Choroid plexus epithelial cell (primary cell): ENCODE measurements around the gene DCAF11.

Experiments
- DNase-seq: peaks from one replicate; pipeline ENCODE4 v3.0.0-alpha.2; 2010; ENCODE audit warnings: low read depth
- H3K4me3 ChIP-seq: 2 replicates; pipeline ENCODE4 v1.5.1; 2011; ENCODE audit warnings: low read depth, mild to moderate bottlenecking, control low read depth, low read length, moderate library complexity
- TF ChIP-seq, protein P1 (sequence below): conservative IDR thresholded peaks from 2 replicates; pipeline ENCODE4 v1.5.1; 2011; ENCODE audit warnings: low read depth, mild to moderate bottlenecking, control low read depth, inconsistent platforms, low read length, moderate library complexity

DCAF11 gene

GRCh38 chr14:24115422-24116127 is 998 bp downstream of the DCAF11 start:
- DNase-seq, result peak; percentile 16
- peak overlapping the region; percentile 91 for H3K4me3 ChIP-seq
- TF ChIP-seq, protein P1, sequence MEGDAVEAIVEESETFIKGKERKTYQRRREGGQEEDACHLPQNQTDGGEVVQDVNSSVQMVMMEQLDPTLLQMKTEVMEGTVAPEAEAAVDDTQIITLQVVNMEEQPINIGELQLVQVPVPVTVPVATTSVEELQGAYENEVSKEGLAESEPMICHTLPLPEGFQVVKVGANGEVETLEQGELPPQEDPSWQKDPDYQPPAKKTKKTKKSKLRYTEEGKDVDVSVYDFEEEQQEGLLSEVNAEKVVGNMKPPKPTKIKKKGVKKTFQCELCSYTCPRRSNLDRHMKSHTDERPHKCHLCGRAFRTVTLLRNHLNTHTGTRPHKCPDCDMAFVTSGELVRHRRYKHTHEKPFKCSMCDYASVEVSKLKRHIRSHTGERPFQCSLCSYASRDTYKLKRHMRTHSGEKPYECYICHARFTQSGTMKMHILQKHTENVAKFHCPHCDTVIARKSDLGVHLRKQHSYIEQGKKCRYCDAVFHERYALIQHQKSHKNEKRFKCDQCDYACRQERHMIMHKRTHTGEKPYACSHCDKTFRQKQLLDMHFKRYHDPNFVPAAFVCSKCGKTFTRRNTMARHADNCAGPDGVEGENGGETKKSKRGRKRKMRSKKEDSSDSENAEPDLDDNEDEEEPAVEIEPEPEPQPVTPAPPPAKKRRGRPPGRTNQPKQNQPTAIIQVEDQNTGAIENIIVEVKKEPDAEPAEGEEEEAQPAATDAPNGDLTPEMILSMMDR, result no peak

GRCh38 chr14:24116128-24116814 is 1.7 kb downstream of the DCAF11 start:
- no peak overlapping the region for H3K4me3 ChIP-seq
- TF ChIP-seq, protein P1, result no peak
- peak; percentile 48 for DNase-seq

DNA sequence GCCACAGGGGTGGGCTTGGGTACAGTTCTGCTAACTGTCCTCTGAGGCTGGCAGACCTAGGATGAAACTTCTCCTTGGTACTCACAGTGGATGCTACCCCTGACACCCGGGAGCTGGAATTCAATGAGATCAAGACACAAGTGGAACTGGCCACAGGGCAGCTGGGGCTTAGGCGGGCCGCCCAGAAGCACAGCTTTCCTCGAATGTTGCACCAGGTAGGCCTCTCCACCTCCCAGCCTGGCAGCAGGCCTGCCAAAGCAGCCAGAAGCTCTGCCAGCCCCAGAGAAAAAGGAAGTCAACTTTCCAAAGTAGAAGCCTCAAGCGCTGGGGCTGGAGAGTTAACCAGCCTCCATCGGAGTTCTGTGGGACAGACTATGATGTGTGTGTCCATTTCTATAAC is 2.6 kb downstream of the DCAF11 start:
- H3K4me3 ChIP-seq, result no peak overlapping the region
- TF ChIP-seq, protein P1, result no peak
- no peak for DNase-seq

DNA sequence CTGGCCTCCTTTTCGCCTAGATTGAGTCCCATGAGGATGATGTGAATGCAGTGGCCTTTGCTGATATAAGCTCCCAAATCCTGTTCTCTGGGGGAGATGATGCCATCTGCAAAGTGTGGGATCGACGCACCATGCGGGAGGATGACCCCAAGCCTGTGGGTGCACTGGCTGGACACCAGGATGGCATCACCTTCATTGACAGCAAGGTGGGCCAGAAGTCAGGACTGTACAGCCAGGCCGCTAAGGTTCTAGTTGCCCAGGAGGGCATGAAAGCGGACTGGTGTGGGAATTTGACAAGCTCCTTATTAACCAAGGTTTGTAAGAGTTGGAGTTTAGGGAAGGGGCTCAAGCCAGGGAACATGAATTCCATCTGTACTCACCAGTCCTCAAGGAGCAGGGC is 5.1 kb downstream of the DCAF11 start:
- no peak overlapping the region for H3K4me3 ChIP-seq
- TF ChIP-seq, protein P1, result no peak
- DNase-seq, result no peak

DNA sequence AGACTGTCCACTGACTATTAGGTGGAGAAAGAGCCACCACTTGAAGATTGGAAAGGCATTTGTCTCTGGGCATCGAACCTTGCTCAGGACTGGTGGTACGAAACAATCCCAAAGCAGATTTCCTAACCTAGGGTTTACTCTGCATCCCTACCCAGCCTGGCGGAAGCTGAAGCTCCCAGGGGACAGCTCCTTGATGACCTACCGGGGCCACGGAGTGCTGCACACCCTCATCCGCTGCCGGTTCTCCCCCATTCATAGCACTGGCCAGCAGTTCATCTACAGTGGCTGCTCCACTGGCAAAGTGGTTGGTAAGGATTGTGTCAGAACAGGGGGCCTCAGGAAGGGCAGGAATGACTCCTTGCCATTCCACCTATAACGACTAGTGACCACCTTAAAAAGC is 6.6 kb downstream of the DCAF11 start:
- no peak for DNase-seq
- TF ChIP-seq, protein P1, result no peak
- H3K4me3 ChIP-seq, result no peak overlapping the region

- no peak overlapping the region for H3K4me3 ChIP-seq
- TF ChIP-seq, protein P1, result no peak
- no peak for DNase-seq
These were observed 7.8 kb downstream of the DCAF11 start for GRCh38 chr14:24122416-24122815.

DNA sequence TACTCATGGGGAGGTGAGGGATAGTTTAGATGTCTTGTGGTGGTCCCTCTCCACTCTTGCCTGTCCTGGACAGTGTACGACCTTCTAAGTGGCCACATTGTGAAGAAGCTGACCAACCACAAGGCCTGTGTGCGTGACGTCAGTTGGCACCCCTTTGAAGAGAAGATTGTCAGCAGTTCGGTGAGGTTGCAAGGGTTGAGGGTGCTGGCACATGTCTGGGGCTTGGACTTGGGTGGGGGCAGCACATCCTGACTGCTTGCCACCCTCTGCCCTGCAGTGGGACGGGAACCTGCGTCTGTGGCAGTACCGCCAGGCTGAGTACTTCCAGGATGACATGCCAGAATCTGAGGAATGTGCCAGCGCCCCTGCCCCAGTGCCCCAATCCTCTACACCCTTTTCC is 8.3 kb downstream of the DCAF11 start:
- no peak for DNase-seq
- H3K4me3 ChIP-seq, result no peak overlapping the region
- TF ChIP-seq, protein P1, result no peak
